GM18517 (cell line): ENCODE data around the gene RFTN1.
"Not testable (repeated sequence)": the region's sequence is repeated elsewhere in the genome, so short reads cannot be mapped to it uniquely, and the experiment has no call there.

Source experiments
- ATAC-seq: cut with Tn5 transposase; IDR thresholded peaks from one replicate; pipeline ENCODE4 v1.9.1; 2021; ENCODE audit warnings: mild to moderate bottlenecking, moderate library complexity; ENCODE audit not compliant: unreplicated experiment

RFTN1 gene

GRCh38 chr3:16508243-16508578, 5.3 kb downstream of the RFTN1 start:
- ATAC-seq: no peak

- ATAC-seq: no peak
These were observed 5.8 kb downstream of the RFTN1 start for GRCh38 chr3:16507578-16508242.

- no peak for ATAC-seq
These were observed 6.5 kb downstream of the RFTN1 start for GRCh38 chr3:16506884-16507577.

- ATAC-seq: no peak
These were observed 7.0 kb downstream of the RFTN1 start for GRCh38 chr3:16506451-16506850.

GRCh38 chr3:16504692-16505091, 8.8 kb downstream of the RFTN1 start:
- no peak for ATAC-seq

GRCh38 chr3:16504242-16504641, 9.3 kb downstream of the RFTN1 start:
- peak; percentile 89 for ATAC-seq

GRCh38 chr3:16503191-16503776, 10.2 kb downstream of the RFTN1 start:
- no peak for ATAC-seq

GRCh38 chr3:16502347-16502908, 11.1 kb downstream of the RFTN1 start:
- ATAC-seq: no peak

GRCh38 chr3:16501376-16501775, 12.1 kb downstream of the RFTN1 start:
- ATAC-seq: no peak

- ATAC-seq: no peak
These were observed 12.6 kb downstream of the RFTN1 start for GRCh38 chr3:16500911-16501310.

GRCh38 chr3:16500093-16500492, 13.4 kb downstream of the RFTN1 start:
- no peak for ATAC-seq

GRCh38 chr3:16499351-16499750, 14.1 kb downstream of the RFTN1 start:
- ATAC-seq: no peak

GRCh38 chr3:16498130-16498890, 15.2 kb downstream of the RFTN1 start:
- ATAC-seq: no peak

- ATAC-seq: peak; percentile 70
These were observed 16.9 kb downstream of the RFTN1 start for GRCh38 chr3:16496408-16497222.

GRCh38 chr3:16496008-16496407, 17.5 kb downstream of the RFTN1 start:
- peak; percentile 31 for ATAC-seq

- ATAC-seq: no peak
These were observed 18.6 kb downstream of the RFTN1 start for GRCh38 chr3:16494814-16495431.

- no peak for ATAC-seq
These were observed 19.4 kb downstream of the RFTN1 start for GRCh38 chr3:16494094-16494493.

GRCh38 chr3:16490062-16490619, 23.4 kb downstream of the RFTN1 start:
- no peak for ATAC-seq

GRCh38 chr3:16489326-16490061, 24.0 kb downstream of the RFTN1 start:
- ATAC-seq: not testable (repeated sequence)
